Sigmoid colon (tissue), 4 donors: ENCODE data around the gene SLX4IP.

Experiments used
- POLR2A ChIP-seq, 2 donors: fragments of 450-650 bp; IDR thresholded peaks; one replicate each; pipeline ENCODE4 v1.6.1; 2016; ENCODE audit warnings: antibody characterized with exemption in 2 of 2, mild to moderate bottlenecking in 2 of 2, moderate library complexity in 2 of 2
- POLR2AphosphoS5 ChIP-seq, 4 donors: sonication (generic); formaldehyde crosslinking; IDR thresholded peaks; one replicate each; pipeline ENCODE4 v1.6.1; 2017; ENCODE audit warnings: antibody characterized with exemption in 4 of 4
- TF ChIP-seq, protein P1 (sequence below), 4 experiments: fragments of 450-650 bp in 3 of 4; fragments of 200-600 bp in 1 of 4; IDR thresholded peaks; one replicate each; pipeline ENCODE4 v1.5.1; 2016 to 2019; ENCODE audit warnings: antibody characterized with exemption in 4 of 4, mild to moderate bottlenecking in 3 of 4, moderate library complexity in 2 of 4

DNA sequence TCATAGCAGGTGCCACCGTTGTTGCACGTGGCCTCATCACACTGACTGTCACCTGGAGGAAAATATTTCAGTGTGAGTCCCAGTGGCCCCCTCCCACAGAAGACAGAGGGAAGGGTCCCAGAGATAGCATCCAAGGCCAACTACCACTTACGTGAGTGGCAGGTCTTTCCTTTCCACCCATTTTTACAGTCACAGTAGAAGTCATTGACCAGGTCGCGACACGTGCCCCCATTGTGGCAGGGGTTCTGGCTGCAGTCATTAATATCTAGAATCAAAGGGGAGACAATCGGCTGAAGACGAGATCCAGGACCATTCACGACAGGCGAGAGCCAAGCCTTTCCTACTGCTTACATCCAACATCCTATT, 210.1 kb downstream of the SLX4IP start:
- TF ChIP-seq POLR2A (IDR thresholded peaks at IDR 0.05) (no peak), POLR2AphosphoS5 (IDR thresholded peaks at IDR 0.05) (no peak)
- TF ChIP-seq, protein P1, sequence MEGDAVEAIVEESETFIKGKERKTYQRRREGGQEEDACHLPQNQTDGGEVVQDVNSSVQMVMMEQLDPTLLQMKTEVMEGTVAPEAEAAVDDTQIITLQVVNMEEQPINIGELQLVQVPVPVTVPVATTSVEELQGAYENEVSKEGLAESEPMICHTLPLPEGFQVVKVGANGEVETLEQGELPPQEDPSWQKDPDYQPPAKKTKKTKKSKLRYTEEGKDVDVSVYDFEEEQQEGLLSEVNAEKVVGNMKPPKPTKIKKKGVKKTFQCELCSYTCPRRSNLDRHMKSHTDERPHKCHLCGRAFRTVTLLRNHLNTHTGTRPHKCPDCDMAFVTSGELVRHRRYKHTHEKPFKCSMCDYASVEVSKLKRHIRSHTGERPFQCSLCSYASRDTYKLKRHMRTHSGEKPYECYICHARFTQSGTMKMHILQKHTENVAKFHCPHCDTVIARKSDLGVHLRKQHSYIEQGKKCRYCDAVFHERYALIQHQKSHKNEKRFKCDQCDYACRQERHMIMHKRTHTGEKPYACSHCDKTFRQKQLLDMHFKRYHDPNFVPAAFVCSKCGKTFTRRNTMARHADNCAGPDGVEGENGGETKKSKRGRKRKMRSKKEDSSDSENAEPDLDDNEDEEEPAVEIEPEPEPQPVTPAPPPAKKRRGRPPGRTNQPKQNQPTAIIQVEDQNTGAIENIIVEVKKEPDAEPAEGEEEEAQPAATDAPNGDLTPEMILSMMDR (IDR thresholded peaks at IDR 0.05), result no peak
